PC-9 (cell line): Measurements from ENCODE around the gene RB1.

Experiments used
- EZH2 ChIP-seq: fragments of 200-600 bp; sonication (generic); IDR thresholded peaks from 2 replicates; pipeline ENCODE4 v1.8.0; 2017; ENCODE audit warnings: antibody characterized with exemption, low read depth
- TF ChIP-seq, protein P1 (sequence below): fragments of 200-600 bp; sonication (generic); conservative IDR thresholded peaks from 2 replicates; pipeline ENCODE4 v1.6.1; 2017; ENCODE audit warnings: mixed run types, antibody characterized with exemption, mild to moderate bottlenecking, moderate library complexity

- TF ChIP-seq, protein P1, sequence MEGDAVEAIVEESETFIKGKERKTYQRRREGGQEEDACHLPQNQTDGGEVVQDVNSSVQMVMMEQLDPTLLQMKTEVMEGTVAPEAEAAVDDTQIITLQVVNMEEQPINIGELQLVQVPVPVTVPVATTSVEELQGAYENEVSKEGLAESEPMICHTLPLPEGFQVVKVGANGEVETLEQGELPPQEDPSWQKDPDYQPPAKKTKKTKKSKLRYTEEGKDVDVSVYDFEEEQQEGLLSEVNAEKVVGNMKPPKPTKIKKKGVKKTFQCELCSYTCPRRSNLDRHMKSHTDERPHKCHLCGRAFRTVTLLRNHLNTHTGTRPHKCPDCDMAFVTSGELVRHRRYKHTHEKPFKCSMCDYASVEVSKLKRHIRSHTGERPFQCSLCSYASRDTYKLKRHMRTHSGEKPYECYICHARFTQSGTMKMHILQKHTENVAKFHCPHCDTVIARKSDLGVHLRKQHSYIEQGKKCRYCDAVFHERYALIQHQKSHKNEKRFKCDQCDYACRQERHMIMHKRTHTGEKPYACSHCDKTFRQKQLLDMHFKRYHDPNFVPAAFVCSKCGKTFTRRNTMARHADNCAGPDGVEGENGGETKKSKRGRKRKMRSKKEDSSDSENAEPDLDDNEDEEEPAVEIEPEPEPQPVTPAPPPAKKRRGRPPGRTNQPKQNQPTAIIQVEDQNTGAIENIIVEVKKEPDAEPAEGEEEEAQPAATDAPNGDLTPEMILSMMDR, result no peak
- TF ChIP-seq EZH2, result no peak
Observed at GRCh38 chr13:48528720-48529119, 225.2 kb downstream of the RB1 start.
